ENCODE results near the gene LIFR. TPM values are rescaled to one million over a fixed set of nuclear protein-coding genes. Genes with fewer than 3 reads are reported as not detected.

The LIFR gene
- total RNA-seq, 4 donors from 2014 or later, result 18.7 to 71.4 (median 31.3) TPM

- no peak for DNase-seq (ENCODE audit: low spot score in 2 of 2)
- Histone ChIP-seq H3K4me3 (peak overlapping the region; percentile 93), H3K27me3 (peaks cover 4% of the 10 kb centered on the region), H3K36me3 (no peaks in the 10 kb centered on the region), H3K4me1 (peaks cover 20% of the 10 kb centered on the region), H3K27ac (no peak overlapping the region), H3K9me3 (no peaks in the 10 kb centered on the region)
- 59% methylated on average over 3 of the region's 3 CpGs for WGBS
- TF ChIP-seq EP300 (IDR thresholded peaks at IDR 0.05) (no peak), CTCF (IDR thresholded peaks at IDR 0.05) (no peak), POLR2A (IDR thresholded peaks at IDR 0.05) (no peak), POLR2AphosphoS5 (IDR thresholded peaks at IDR 0.05) (no peak)
Observed at GRCh38 chr5:38554403-38554802, 2.0 kb downstream of the LIFR start.

- peak overlapping the region; percentile 24 for H3K4me3 ChIP-seq
- no peak for TF ChIP-seq CTCF (IDR thresholded peaks at IDR 0.05)
- TF ChIP-seq EP300 (IDR thresholded peaks at IDR 0.05), result no peak
- TF ChIP-seq POLR2A (IDR thresholded peaks at IDR 0.05), result no peak
- H3K36me3 ChIP-seq, result no peaks in the 10 kb centered on the region
- no peak overlapping the region for H3K27ac ChIP-seq
- no peaks in the 10 kb centered on the region for H3K9me3 ChIP-seq
- no peak for DNase-seq (ENCODE audit: low spot score in 2 of 2)
- H3K4me1 ChIP-seq, result peaks cover 20% of the 10 kb centered on the region
- peaks cover 4% of the 10 kb centered on the region for H3K27me3 ChIP-seq
- 78% methylated on average over 2 of the region's 2 CpGs for WGBS
Observed at GRCh38 chr5:38553001-38553521, 3.4 kb downstream of the LIFR start.

GRCh38 chr5:38551030-38552017 lies 5.1 kb downstream of the LIFR start:
- H3K4me3 ChIP-seq, result peak overlapping the region; percentile 12
- H3K36me3 ChIP-seq, result no peaks in the 10 kb centered on the region
- TF ChIP-seq EP300 (IDR thresholded peaks at IDR 0.05) (no peak), CTCF (IDR thresholded peaks at IDR 0.05) (peak in 1 of 2 donors; percentile 51)
- no peak overlapping the region for H3K27ac ChIP-seq
- WGBS, result 65% methylated on average over 10 of the region's 10 CpGs
- no peak for DNase-seq (ENCODE audit: low spot score in 2 of 2)
- H3K27me3 ChIP-seq, result peaks cover 4% of the 10 kb centered on the region
- H3K9me3 ChIP-seq, result no peaks in the 10 kb centered on the region
- H3K4me1 ChIP-seq, result peaks cover 13% of the 10 kb centered on the region

GRCh38 chr5:38548064-38548759 lies 8.2 kb downstream of the LIFR start:
- WGBS, result 71% methylated on average over 1 of the region's 1 CpG
- H3K4me3 ChIP-seq, result no peak overlapping the region
- no peak overlapping the region for H3K27ac ChIP-seq
- H3K36me3 ChIP-seq, result no peaks in the 10 kb centered on the region
- no peak for DNase-seq (ENCODE audit: low spot score in 2 of 2)
- no peaks in the 10 kb centered on the region for H3K4me1 ChIP-seq
- no peaks in the 10 kb centered on the region for H3K27me3 ChIP-seq
- TF ChIP-seq CTCF (IDR thresholded peaks at IDR 0.05) (no peak), POLR2AphosphoS5 (IDR thresholded peaks at IDR 0.05) (no peak), EP300 (IDR thresholded peaks at IDR 0.05) (no peak), POLR2A (IDR thresholded peaks at IDR 0.05) (no peak)
- H3K9me3 ChIP-seq, result no peaks in the 10 kb centered on the region

GRCh38 chr5:38547257-38547656 lies 9.2 kb downstream of the LIFR start:
- WGBS, result 76% methylated on average over 4 of the region's 4 CpGs
- Histone ChIP-seq H3K4me1 (no peaks in the 10 kb centered on the region), H3K9me3 (no peaks in the 10 kb centered on the region), H3K36me3 (no peaks in the 10 kb centered on the region), H3K27ac (no peak overlapping the region), H3K27me3 (no peaks in the 10 kb centered on the region), H3K4me3 (no peak overlapping the region)
- TF ChIP-seq EP300 (IDR thresholded peaks at IDR 0.05), result no peak
- TF ChIP-seq CTCF (IDR thresholded peaks at IDR 0.05), result no peak
- no peak for TF ChIP-seq POLR2A (IDR thresholded peaks at IDR 0.05)
- TF ChIP-seq POLR2AphosphoS5 (IDR thresholded peaks at IDR 0.05), result no peak
- DNase-seq (ENCODE audit: low spot score in 2 of 2), result no peak

Measured in suprapubic skin (tissue), 4 donors.